Chondrocyte (in vitro differentiated cells): ENCODE results near the gene LAMC3. TPM values are rescaled to one million over a fixed set of nuclear protein-coding genes. Genes with fewer than 3 reads are reported as not detected.

Source experiments
- DNase-seq: peaks from one replicate; pipeline ENCODE4 v3.0.0; 2021; ENCODE audit warnings: mixed read lengths, low spot score
- H3K27ac Mint-ChIP-seq: one replicate; pipeline ENCODE4 v1.8.0; 2021; ENCODE audit warnings: mild to moderate bottlenecking, moderate library complexity, mixed read lengths; ENCODE audit not compliant: unreplicated experiment
- H3K27me3 Mint-ChIP-seq: 2 replicates; pipeline ENCODE4 v1.8.0; 2021; ENCODE audit warnings: low read depth, mixed read lengths
- H3K36me3 Mint-ChIP-seq: 2 replicates; pipeline ENCODE4 v1.8.0; 2021; ENCODE audit warnings: low read depth, mixed read lengths
- H3K4me1 Mint-ChIP-seq: 2 replicates; pipeline ENCODE4 v1.8.0; 2021; ENCODE audit warnings: low read depth, mild to moderate bottlenecking, mixed read lengths
- H3K4me3 Mint-ChIP-seq: one replicate; pipeline ENCODE4 v1.8.0; 2021; ENCODE audit warnings: mild to moderate bottlenecking, moderate library complexity, mixed read lengths; ENCODE audit not compliant: unreplicated experiment
- H3K9me3 Mint-ChIP-seq: 2 replicates; pipeline ENCODE4 v1.8.0; 2021; ENCODE audit warnings: low read depth, mixed read lengths
- CTCF ChIP-seq: fragments of 200-600 bp; sonication (generic); IDR thresholded peaks from 2 replicates; pipeline ENCODE4 v1.5.0; 2021; ENCODE audit warnings: antibody characterized with exemption, mild to moderate bottlenecking, moderate library complexity
- total RNA-seq: library from RNA; stranded (reverse); gene quantifications from 3 replicates; pipeline ENCODE4 v1.2.1, GENCODE V29; 2021

Gene LAMC3
- total RNA-seq, 1 donor from 2014 or later, result 1.2 TPM

GRCh38 chr9:131013771-131014676, 5.0 kb downstream of the LAMC3 start:
- TF ChIP-seq CTCF, result no peak
- no peak for DNase-seq
- Mint-ChIP-seq H3K4me1 (peaks cover 18% of the 10 kb centered on the region), H3K4me3 (no peak overlapping the region), H3K36me3 (no peaks in the 10 kb centered on the region), H3K9me3 (no peaks in the 10 kb centered on the region), H3K27me3 (no peaks in the 10 kb centered on the region), H3K27ac (no peak overlapping the region)

GRCh38 chr9:131015112-131015511, 6.1 kb downstream of the LAMC3 start:
- no peaks in the 10 kb centered on the region for H3K36me3 Mint-ChIP-seq
- no peak for TF ChIP-seq CTCF
- peaks cover 18% of the 10 kb centered on the region for H3K4me1 Mint-ChIP-seq
- no peak for DNase-seq
- no peaks in the 10 kb centered on the region for H3K27me3 Mint-ChIP-seq
- H3K4me3 Mint-ChIP-seq, result no peak overlapping the region
- H3K27ac Mint-ChIP-seq, result no peak overlapping the region
- peaks cover under 1% of the 10 kb centered on the region for H3K9me3 Mint-ChIP-seq

- Mint-ChIP-seq H3K27me3 (no peaks in the 10 kb centered on the region), H3K9me3 (peaks cover 5% of the 10 kb centered on the region), H3K27ac (no peak overlapping the region), H3K4me3 (no peak overlapping the region), H3K4me1 (peaks cover 16% of the 10 kb centered on the region), H3K36me3 (no peaks in the 10 kb centered on the region)
- DNase-seq, result no peak
- TF ChIP-seq CTCF, result no peak
Measured at GRCh38 chr9:131015876-131016397, 7.0 kb downstream of the LAMC3 start.

GRCh38 chr9:131017067-131017466, 8.1 kb downstream of the LAMC3 start:
- Mint-ChIP-seq H3K27me3 (no peaks in the 10 kb centered on the region), H3K4me3 (no peak overlapping the region), H3K27ac (no peak overlapping the region)

More at GRCh38 chr9:131017067-131017466, 8.1 kb downstream of the LAMC3 start:
- Mint-ChIP-seq H3K36me3 (no peaks in the 10 kb centered on the region), H3K9me3 (peaks cover 5% of the 10 kb centered on the region), H3K4me1 (peaks cover 10% of the 10 kb centered on the region)
- TF ChIP-seq CTCF, result no peak
- DNase-seq, result no peak
